ENCODE results near the gene RXRB. TPM values are rescaled to one million over a fixed set of nuclear protein-coding genes. Genes with fewer than 3 reads are reported as not detected.

RXRB gene
- total and polyA plus RNA-seq, 2 of the 8 experiments (the other 6 are each of a cell fraction or from before 2014, with no cell fraction given): 13.0 to 18.1 TPM

- H3K27ac ChIP-seq (ENCODE audit: low read depth, low read length): no peak within 1 kb of the TSS
- H2AFZ ChIP-seq (ENCODE audit: low read length): peak within 1 kb of the TSS; percentile 42; the same call in 1 of the 2 replicates
- CTCF ChIA-PET (ENCODE audit: partially characterized antibody): interaction anchor here (0.6 to 2.4 kb wide), 7 partner anchors 11 to 204 kb away, joined by 3 to 23 read pairs (median 6); no protein-coding TSS in a partner anchor
- peak; percentile 72 to 98 for DNase-seq (ENCODE audit: low read depth in 1 of 2, low spot score in 2 of 2)
- no peak within 1 kb of the TSS for H4K91ac ChIP-seq (replicated peaks; ENCODE audit: insufficient read length, low read length)
- H3K4me1 ChIP-seq (replicated peaks in 1 of 4; ENCODE audit: control insufficient read depth in 3 of 4, insufficient read depth in 4 of 4, low read length in 3 of 4): peaks cover 4 to 36% (median 11%) of the 10 kb centered on the region in 4 experiments
- peak within 1 kb of the TSS; percentile 34 for H3K56ac ChIP-seq (replicated peaks; ENCODE audit: insufficient read length, low read depth, low read length)
- no peaks in the 10 kb centered on the region for H3K9me3 ChIP-seq (ENCODE audit: insufficient read depth in 2 of 2, low read depth in 1 of 2, low read length in 1 of 2)
- H3K36me3 ChIP-seq (ENCODE audit: control insufficient read depth in 2 of 4, insufficient read depth in 4 of 4, low read length in 3 of 4): peaks cover 7 to 23% (median 15%) of the 10 kb centered on the region in 4 experiments
- H2BK12ac ChIP-seq (ENCODE audit: low read depth, low read length): peak within 1 kb of the TSS; percentile 12; the same call in 1 of the 2 replicates
- FAIRE-seq: no peak
- peak within 1 kb of the TSS; percentile 22 to 66 (median 47); a peak in 3 of 7 replicates for H3K9ac ChIP-seq (replicated peaks in 1 of 4; ENCODE audit: extremely low read depth in 1 of 4, low read depth in 3 of 4, low read length in 3 of 4)
- peak within 1 kb of the TSS; percentile 72 to 97 for H3K4me2 ChIP-seq (ENCODE audit: insufficient read depth in 1 of 2, low read depth in 2 of 2, low read length in 2 of 2)
- peaks cover 30% of the 10 kb centered on the region for H3K23me2 ChIP-seq (ENCODE audit: low read depth, low read length)
- no peak within 1 kb of the TSS for H3K23ac ChIP-seq (ENCODE audit: insufficient read length)
- H3K4me3 ChIP-seq (ENCODE audit: extremely low read depth in 1 of 4, insufficient read depth in 2 of 4, low read depth in 3 of 4, low read length in 4 of 4): peak within 1 kb of the TSS; percentile 71 to 93 (median 72)
- 2% methylated on average over 37 of the region's 48 CpGs; no CpG with 5 or more reads in 1 of the 2 experiments for WGBS, 2 experiments (ENCODE audit: extremely low coverage in 1 of 2, insufficient coverage in 1 of 2, insufficient read length in 1 of 2, insufficient replicate concordance in 2 of 2, low coverage in 1 of 2, low lambda C conversion rate in 2 of 2, missing lambda C conversion rate in 1 of 2)
- H2AK5ac ChIP-seq (ENCODE audit: low read depth, low read length): no peak within 1 kb of the TSS; the same call in 1 of the 2 replicates
- POLR2A ChIA-PET (ENCODE audit: partially characterized antibody): interaction anchor here (0.6 to 2.0 kb wide), 10 partner anchors 8 to 235 kb away, joined by 3 to 16 read pairs (median 6); partner anchors contain the start of genes B3GALT4, CUTA, RPS18 and VPS52
- no peak within 1 kb of the TSS for H2BK120ac ChIP-seq (replicated peaks; ENCODE audit: low read depth, low read length)
- peaks cover 3 to 18% of the 10 kb centered on the region in 2 experiments; a peak in 3 of 4 replicates for H3K79me2 ChIP-seq (ENCODE audit: control insufficient read depth in 1 of 2, insufficient read depth in 2 of 2, low read length in 2 of 2)
- no peak within 1 kb of the TSS for H3K4ac ChIP-seq (replicated peaks; ENCODE audit: insufficient read length, low read depth, low read length)
- no peak within 1 kb of the TSS for H2BK5ac ChIP-seq (ENCODE audit: low read depth, low read length)
- 0 out of 2 replicates have a peak within 1 kb of the TSS, but pooled peaks have one; percentile 19 for H2BK15ac ChIP-seq (ENCODE audit: low read length)
- H3K14ac ChIP-seq (ENCODE audit: insufficient read length): no peak within 1 kb of the TSS
- H3K18ac ChIP-seq (ENCODE audit: extremely low read depth, low read length): peak within 1 kb of the TSS; percentile 75
- peaks cover 16% of the 10 kb centered on the region for H3K79me1 ChIP-seq (ENCODE audit: low read depth, low read length)
- H4K8ac ChIP-seq (ENCODE audit: extremely low read depth, insufficient read depth, low read length): no peak within 1 kb of the TSS; the same call in 1 of the 2 replicates
- no peak within 1 kb of the TSS for H4K5ac ChIP-seq (ENCODE audit: insufficient read length, low read depth, low read length)
- H3K27me3 ChIP-seq (replicated peaks in 1 of 4; ENCODE audit: control insufficient read depth in 3 of 4, extremely low read depth in 1 of 4, insufficient read depth in 3 of 4, low read length in 3 of 4): peaks cover 9 to 32% (median 25%) of the 10 kb centered on the region in 4 experiments; a peak in 6 of 7 replicates
- H2BK20ac ChIP-seq (ENCODE audit: low read length): peak within 1 kb of the TSS; percentile 13; the same call in 1 of the 2 replicates
- H4K20me1 ChIP-seq (replicated peaks in 1 of 2; ENCODE audit: control insufficient read depth in 1 of 2, insufficient read depth in 2 of 2, low read length in 2 of 2): peaks cover 5 to 22% of the 10 kb centered on the region in 2 experiments
- TF ChIP-seq CREB1 (IDR thresholded peaks at IDR 0.05) (no peak), SUZ12 (IDR thresholded peaks at IDR 0.05; ENCODE audit: low read length) (no peak), SP2 (IDR thresholded peaks at IDR 0.05; ENCODE audit: low read length) (no peak; the same call in 1 of the 2 replicates), ASH2L (IDR thresholded peaks at IDR 0.05; ENCODE audit: low read length) (peak; percentile 47), SRF (IDR thresholded peaks at IDR 0.05; ENCODE audit: low read depth, low read length) (no peak), E2F6 (IDR thresholded peaks at IDR 0.05) (peak; percentile 10; the same call in 1 of the 2 replicates), EP300 (IDR thresholded peaks at IDR 0.05; ENCODE audit: borderline replicate concordance in 1 of 2, low read depth in 2 of 2, low read length in 2 of 2) (no peak), BCL11A (IDR thresholded peaks at IDR 0.05; ENCODE audit: low read depth in 2 of 2, low read length in 2 of 2) (no peak), YY1 (IDR thresholded peaks at IDR 0.05; ENCODE audit: low read depth, low read length) (peak; percentile 84), SIN3A (conservative IDR thresholded peaks at IDR 0.05 in 1 of 2, IDR thresholded peaks at IDR 0.05 in 1 of 2; ENCODE audit: low read depth in 1 of 2, low read length in 2 of 2) (peak; percentile 8 to 72; a peak in 1 of 4 replicates)
Measured at GRCh38 chr6:33204415-33205190, 4.1 kb upstream of the RXRB start, which contains the start of gene HSD17B8. Gene HSD17B8, plus strand, starts transcription at chr6:33204655. Its CDS starts 14 bp downstream, at chr6:33204669.

Data from H1 (cell line).